HepG2 (cell line): ENCODE measurements around the gene RTBDN. TPM values are rescaled to one million over a fixed set of nuclear protein-coding genes. Genes with fewer than 3 reads are reported as not detected.
A peak's percentile ranks its signal among the peaks of the same experiment; 100 is the strongest.

Experiments
- AKAP8 ChIP-seq: sonication (generic); formaldehyde crosslinking; IDR thresholded peaks from 2 replicates; pipeline ENCODE4 v1.5.1; 2020; ENCODE audit warnings: mild to moderate bottlenecking, missing genetic modification reagents
- HDAC6 ChIP-seq: fragments of 200-600 bp; sonication (generic); IDR thresholded peaks from 2 replicates; pipeline ENCODE4 v1.7.0; 2017; ENCODE audit warnings: mild to moderate bottlenecking, antibody characterized with exemption, low read length, low read depth
- HMG20B ChIP-seq: conservative IDR thresholded peaks from 2 replicates; pipeline ENCODE4 v1.6.1; 2016; ENCODE audit warnings: missing genetic modification reagents, missing compliant biosample characterization
- KMT2B ChIP-seq: IDR thresholded peaks from 2 replicates; pipeline ENCODE4 v1.6.1; 2016; ENCODE audit warnings: missing genetic modification reagents, missing compliant biosample characterization
- NR0B2 ChIP-seq: sonication (generic); formaldehyde crosslinking; IDR thresholded peaks from 2 replicates; pipeline ENCODE4 v1.4.0; 2020; ENCODE audit warnings: mild to moderate bottlenecking, missing genetic modification reagents
- RNF2 ChIP-seq: fragments of 450-650 bp; conservative IDR thresholded peaks from 2 replicates; pipeline ENCODE4 v1.6.1; 2016; ENCODE audit warnings: low read depth
- SOX13 ChIP-seq, 3 experiments: fragments of 450-650 bp in 1 of 3; sonication (generic) in 1 of 3; formaldehyde crosslinking in 1 of 3; IDR thresholded peaks in 2 of 3; conservative IDR thresholded peaks in 1 of 3; 2 replicates each; pipeline versions ENCODE4 v1.5.0 to v1.6.1; 2016 to 2020; ENCODE audit warnings: antibody characterized with exemption in 1 of 3, mild to moderate bottlenecking in 1 of 3, missing compliant biosample characterization in 1 of 3, missing genetic modification reagents in 1 of 3, moderate library complexity in 1 of 3
- SRY ChIP-seq: sonication (generic); formaldehyde crosslinking; IDR thresholded peaks from 2 replicates; pipeline ENCODE4 v1.8.0; 2022; ENCODE audit warnings: mild to moderate bottlenecking, missing genetic modification reagents
- TBX2 ChIP-seq: sonication (generic); formaldehyde crosslinking; IDR thresholded peaks from 2 replicates; pipeline ENCODE4 v1.5.0; 2020; ENCODE audit warnings: missing genetic modification reagents, mild to moderate bottlenecking, borderline replicate concordance
- THYN1 ChIP-seq: sonication (generic); formaldehyde crosslinking; IDR thresholded peaks from 2 replicates; pipeline ENCODE4 v1.8.1; 2023; ENCODE audit warnings: low read depth, mild to moderate bottlenecking, moderate library complexity, missing genetic modification reagents, borderline replicate concordance
- TIGD3 ChIP-seq: sonication (generic); formaldehyde crosslinking; IDR thresholded peaks from 2 replicates; pipeline ENCODE4 v1.5.1; 2020; ENCODE audit warnings: mild to moderate bottlenecking, missing genetic modification reagents, borderline replicate concordance
- TRAFD1 ChIP-seq: sonication (generic); formaldehyde crosslinking; IDR thresholded peaks from 2 replicates; pipeline ENCODE4 v1.5.1; 2020; ENCODE audit warnings: missing genetic modification reagents, mild to moderate bottlenecking, borderline replicate concordance
- ZNF138 ChIP-seq: sonication (generic); formaldehyde crosslinking; IDR thresholded peaks from 2 replicates; pipeline ENCODE4 v1.5.0; 2020; ENCODE audit warnings: mild to moderate bottlenecking, low read depth, missing genetic modification reagents
- ZNF230 ChIP-seq: sonication (generic); formaldehyde crosslinking; IDR thresholded peaks from 2 replicates; pipeline ENCODE4 v1.4.0; 2020; ENCODE audit warnings: mild to moderate bottlenecking, missing genetic modification reagents
- ZNF354B ChIP-seq: sonication (generic); formaldehyde crosslinking; IDR thresholded peaks from 2 replicates; pipeline ENCODE4 v1.8.0; 2022; ENCODE audit warnings: mild to moderate bottlenecking, missing genetic modification reagents
- ZNF512B ChIP-seq: sonication (generic); formaldehyde crosslinking; IDR thresholded peaks from 2 replicates; pipeline ENCODE4 v1.5.1; 2020; ENCODE audit warnings: missing genetic modification reagents, mild to moderate bottlenecking, borderline replicate concordance
- ZNF670 ChIP-seq: sonication (generic); formaldehyde crosslinking; IDR thresholded peaks from 2 replicates; pipeline ENCODE4 v1.8.0; 2022; ENCODE audit warnings: mild to moderate bottlenecking, missing genetic modification reagents, borderline replicate concordance
- ZXDC ChIP-seq: sonication (generic); formaldehyde crosslinking; IDR thresholded peaks from 2 replicates; pipeline ENCODE4 v1.5.0; 2020; ENCODE audit warnings: mild to moderate bottlenecking, missing genetic modification reagents
- polyA plus RNA-seq, 8 experiments: library from polyadenylated mRNA; depleted of rRNA in 3 of 8; stranded (reverse) in 7 of 8; unstranded in 1 of 8; fragments of >200 nt; fragmentation: Illumina TruSeq in 4 of 8; extraction: Trizol in 4 of 8; gene quantifications; 2 replicates each; pipeline versions ENCODE4 v1.2.1 to v1.2.3, GENCODE V29; 2011 to 2016; ENCODE audit warnings: low read depth in 4 of 8, missing spikeins in 1 of 8, mixed read lengths in 1 of 8; ENCODE audit not compliant: insufficient read depth in 1 of 8
- total RNA-seq, 5 experiments: library from RNA; depleted of rRNA; stranded (reverse); fragments of >200 nt; fragmentation: Illumina TruSeq; extraction: Trizol; gene quantifications; 2 replicates each; pipeline ENCODE4 v1.2.3, GENCODE V29; 2016; ENCODE audit warnings: low read depth in 1 of 5

RTBDN gene
- total and polyA plus RNA-seq, 2 of the 13 experiments (the other 11 are each of a cell fraction or from before 2014, with no cell fraction given): 0.27 to 0.48 TPM

- TF ChIP-seq ZNF512B (CRISPR knock-in tag) (0 out of 2 replicates have a peak, but pooled peaks have one; percentile 89), TBX2 (peak; percentile 86), HMG20B (CRISPR knock-in tag) (no peak; the same call in 1 of the 2 replicates), ZNF354B (no peak), AKAP8 (CRISPR knock-in tag) (peak; percentile 84), TIGD3 (CRISPR knock-in tag) (peak; percentile 88; the same call in 1 of the 2 replicates), HDAC6 (no peak), KMT2B (CRISPR knock-in tag) (peak; percentile 69; the same call in 1 of the 2 replicates), NR0B2 (CRISPR knock-in tag) (no peak; the same call in 1 of the 2 replicates), ZNF138 (peak; percentile 80), ZNF230 (CRISPR knock-in tag) (peak; percentile 92), TRAFD1 (CRISPR knock-in tag) (peak; percentile 78; the same call in 1 of the 2 replicates), SRY (CRISPR knock-in tag) (no peak; the same call in 1 of the 2 replicates), RNF2 (no peak), SOX13 (IDR thresholded peaks at IDR 0.05) (no peak), SOX13 (CRISPR knock-in tag; conservative IDR thresholded peaks at IDR 0.05 in 1 of 2, IDR thresholded peaks at IDR 0.05 in 1 of 2) (peak in 1 of 2 experiments; percentile 25; a peak in 2 of 4 replicates), ZXDC (no peak), ZNF670 (CRISPR knock-in tag) (peak; percentile 95), THYN1 (CRISPR knock-in tag) (no peak)
These were observed 32.7 kb downstream of the RTBDN start, which contains the start of the genes PRDX2 and THSD8 (continued) for GRCh38 chr19:12801466-12802266.
